ENCODE data around the gene TLR9. TPM values are rescaled to one million over a fixed set of nuclear protein-coding genes. Genes with fewer than 3 reads are reported as not detected.
"Not testable (repeated sequence)": the region's sequence is repeated elsewhere in the genome, so short reads cannot be mapped to it uniquely, and the experiment has no call there.

The TLR9 gene
- total RNA-seq, 4 donors from 2014 or later, result 0.19 TPM; not detected in 3

GRCh38 chr3:52178537-52178936 lies 46.9 kb downstream of the TLR9 start:
- no peak for DNase-seq (ENCODE audit: low spot score)
- TF ChIP-seq CTCF (IDR thresholded peaks at IDR 0.05), result no peak
- no peak for ATAC-seq (ENCODE audit: low FRiP score)

GRCh38 chr3:52178126-52178525 lies 47.3 kb downstream of the TLR9 start:
- ATAC-seq (ENCODE audit: low FRiP score); DNase-seq (ENCODE audit: low spot score): not testable (repeated sequence)

- DNase-seq (ENCODE audit: low spot score) (no peak), ATAC-seq (ENCODE audit: low FRiP score) (peak; percentile 9)
- no peak for TF ChIP-seq CTCF (IDR thresholded peaks at IDR 0.05)
These were observed 47.8 kb downstream of the TLR9 start for GRCh38 chr3:52177701-52178042.

GRCh38 chr3:52176951-52177700 lies 48.3 kb downstream of the TLR9 start:
- DNase-seq (ENCODE audit: low spot score) (no peak), ATAC-seq (ENCODE audit: low FRiP score) (peak; percentile 29)
- TF ChIP-seq CTCF (IDR thresholded peaks at IDR 0.05), result no peak

GRCh38 chr3:52176180-52176752 lies 49.2 kb downstream of the TLR9 start:
- TF ChIP-seq CTCF (IDR thresholded peaks at IDR 0.05), result no peak
- DNase-seq (ENCODE audit: low spot score) (no peak), ATAC-seq (ENCODE audit: low FRiP score) (no peak)

GRCh38 chr3:52175416-52176179 lies 49.8 kb downstream of the TLR9 start:
- DNase-seq (ENCODE audit: low spot score) (no peak), ATAC-seq (ENCODE audit: low FRiP score) (no peak)
- TF ChIP-seq CTCF (IDR thresholded peaks at IDR 0.05), result no peak

GRCh38 chr3:52174896-52175295 lies 50.5 kb downstream of the TLR9 start:
- no peak for TF ChIP-seq CTCF (IDR thresholded peaks at IDR 0.05)
- DNase-seq (ENCODE audit: low spot score), result no peak
- ATAC-seq (ENCODE audit: low FRiP score), result no peak
